HEK293 (cell line): ENCODE measurements around the gene DNAJB6.

Source experiments
- CTCF ChIA-PET: fragments of 350-600 bp; formaldehyde crosslinking; extraction: SDS; loops from one replicate; lab custom pipeline; 2021; ENCODE audit warnings: antibody characterized with exemption; lab: Yijun Ruan, JAX
- POLR2A ChIA-PET: fragments of 300-600 bp; formaldehyde crosslinking; extraction: SDS; loops from one replicate; lab custom pipeline; 2020; ENCODE audit warnings: antibody characterized with exemption, inconsistent platforms; lab: Yijun Ruan, JAX
- H3K27ac ChIP-seq: fragments of 200-500 bp; sonication (Bioruptor generic); 2 replicates; pipeline ENCODE4 v1.5.1; 2014; ENCODE audit warnings: low read depth, low read length, control low read depth, inconsistent platforms; ENCODE audit errors: extremely low read depth
- H3K36me3 ChIP-seq, 2 experiments: fragments of 200-500 bp in 1 of 2; sonication (Bioruptor generic) in 1 of 2; 1 replicate in 1 of 2; 2 replicates in 1 of 2; pipeline ENCODE4 v1.5.1; 2014 to 2017; ENCODE audit warnings: inconsistent platforms in 2 of 2, low read length in 2 of 2; ENCODE audit not compliant: control insufficient read depth in 2 of 2, insufficient read depth in 1 of 2
- H3K4me1 ChIP-seq: fragments of 200-500 bp; sonication (Bioruptor generic); 2 replicates; pipeline ENCODE4 v1.5.1; 2014; ENCODE audit warnings: mild to moderate bottlenecking, low read length, inconsistent platforms; ENCODE audit not compliant: control insufficient read depth, insufficient read depth
- H3K4me3 ChIP-seq: 2 replicates; pipeline ENCODE4 v1.5.1; 2011; ENCODE audit warnings: low read depth, mild to moderate bottlenecking, control low read depth, low read length, moderate library complexity
- H3K9me3 ChIP-seq: fragments of 200-500 bp; sonication (Bioruptor generic); 2 replicates; pipeline ENCODE4 v1.5.1; 2014; ENCODE audit warnings: low read depth, low read length, inconsistent platforms; ENCODE audit not compliant: control insufficient read depth, insufficient read depth
- HOXD13 ChIP-seq: sonication (generic); formaldehyde crosslinking; IDR thresholded peaks from 2 replicates; pipeline ENCODE4 v1.8.0; 2022; ENCODE audit warnings: missing genetic modification reagents, borderline replicate concordance
- KLF16 ChIP-seq: fragments of 450-650 bp; formaldehyde crosslinking; IDR thresholded peaks from 2 replicates; pipeline ENCODE4 v1.5.1; 2017; ENCODE audit warnings: missing biosample characterization, missing genetic modification characterization
- MEIS1 ChIP-seq: sonication (generic); formaldehyde crosslinking; IDR thresholded peaks from 2 replicates; pipeline ENCODE4 v1.8.1; 2022; ENCODE audit warnings: missing genetic modification reagents, mild to moderate bottlenecking, borderline replicate concordance
- SCRT2 ChIP-seq: fragments of 450-650 bp; formaldehyde crosslinking; IDR thresholded peaks from 2 replicates; pipeline ENCODE4 v1.5.1; 2016; ENCODE audit warnings: missing biosample characterization, missing genetic modification characterization
- SP2 ChIP-seq: fragments of 450-650 bp; formaldehyde crosslinking; IDR thresholded peaks from 2 replicates; pipeline ENCODE4 v1.5.1; 2016; ENCODE audit warnings: missing biosample characterization, missing genetic modification characterization
- ZBTB7A ChIP-seq: fragments of 450-650 bp; formaldehyde crosslinking; IDR thresholded peaks from 2 replicates; pipeline ENCODE4 v1.5.1; 2016; ENCODE audit warnings: low read depth, missing biosample characterization, missing genetic modification characterization
- ZFP3 ChIP-seq: fragments of 450-650 bp; formaldehyde crosslinking; IDR thresholded peaks from 2 replicates; pipeline ENCODE4 v1.5.1; 2016; ENCODE audit warnings: low read depth, missing biosample characterization, missing genetic modification characterization
- ZNF23 ChIP-seq: fragments of 450-650 bp; formaldehyde crosslinking; IDR thresholded peaks from 2 replicates; pipeline ENCODE4 v1.5.1; 2016; ENCODE audit warnings: missing biosample characterization, missing genetic modification characterization, borderline replicate concordance
- ZNF292 ChIP-seq: fragments of 450-650 bp; formaldehyde crosslinking; IDR thresholded peaks from 2 replicates; pipeline ENCODE4 v1.5.1; 2016; ENCODE audit warnings: low read depth, missing biosample characterization, missing genetic modification characterization, borderline replicate concordance
- ZNF311 ChIP-seq: fragments of 450-650 bp; formaldehyde crosslinking; IDR thresholded peaks from 2 replicates; pipeline ENCODE4 v1.5.1; 2017; ENCODE audit warnings: missing biosample characterization, missing genetic modification characterization, borderline replicate concordance
- ZNF37A ChIP-seq: fragments of 450-650 bp; IDR thresholded peaks from 2 replicates; pipeline ENCODE4 v1.5.1; 2018; ENCODE audit warnings: missing biosample characterization, missing genetic modification characterization
- ZNF404 ChIP-seq: fragments of 450-650 bp; formaldehyde crosslinking; IDR thresholded peaks from 2 replicates; pipeline ENCODE4 v1.5.1; 2017; ENCODE audit warnings: missing biosample characterization, missing genetic modification characterization
- ZNF433 ChIP-seq: fragments of 450-650 bp; formaldehyde crosslinking; IDR thresholded peaks from 2 replicates; pipeline ENCODE4 v1.5.1; 2016; ENCODE audit warnings: missing biosample characterization, missing genetic modification characterization, low read depth
- ZNF544 ChIP-seq: fragments of 450-650 bp; formaldehyde crosslinking; IDR thresholded peaks from 2 replicates; pipeline ENCODE4 v1.5.0; 2017; ENCODE audit warnings: missing biosample characterization, missing genetic modification characterization
- ZNF571 ChIP-seq: fragments of 450-650 bp; formaldehyde crosslinking; IDR thresholded peaks from 2 replicates; pipeline ENCODE4 v1.5.0; 2017; ENCODE audit warnings: missing biosample characterization, missing genetic modification characterization
- ZNF596 ChIP-seq: fragments of 450-650 bp; IDR thresholded peaks from 2 replicates; pipeline ENCODE4 v1.5.0; 2018; ENCODE audit warnings: missing biosample characterization, mild to moderate bottlenecking, missing genetic modification characterization, moderate library complexity
- ZNF707 ChIP-seq: fragments of 450-650 bp; formaldehyde crosslinking; IDR thresholded peaks from 2 replicates; pipeline ENCODE4 v1.5.1; 2016; ENCODE audit warnings: missing biosample characterization, missing genetic modification characterization
- ZSCAN16 ChIP-seq: fragments of 450-650 bp; formaldehyde crosslinking; IDR thresholded peaks from 2 replicates; pipeline ENCODE4 v1.5.1; 2016; ENCODE audit warnings: missing biosample characterization, missing genetic modification characterization
- TF ChIP-seq, protein P1 (sequence below): fragments of 450-650 bp; formaldehyde crosslinking; IDR thresholded peaks from 2 replicates; pipeline ENCODE4 v1.5.1; 2017; ENCODE audit warnings: missing biosample characterization, missing genetic modification characterization
- TF ChIP-seq, protein P2 (sequence below): fragments of 450-650 bp; formaldehyde crosslinking; IDR thresholded peaks from 2 replicates; pipeline ENCODE4 v1.5.1; 2016; ENCODE audit warnings: missing biosample characterization, missing genetic modification characterization

The DNAJB6 gene

DNA sequence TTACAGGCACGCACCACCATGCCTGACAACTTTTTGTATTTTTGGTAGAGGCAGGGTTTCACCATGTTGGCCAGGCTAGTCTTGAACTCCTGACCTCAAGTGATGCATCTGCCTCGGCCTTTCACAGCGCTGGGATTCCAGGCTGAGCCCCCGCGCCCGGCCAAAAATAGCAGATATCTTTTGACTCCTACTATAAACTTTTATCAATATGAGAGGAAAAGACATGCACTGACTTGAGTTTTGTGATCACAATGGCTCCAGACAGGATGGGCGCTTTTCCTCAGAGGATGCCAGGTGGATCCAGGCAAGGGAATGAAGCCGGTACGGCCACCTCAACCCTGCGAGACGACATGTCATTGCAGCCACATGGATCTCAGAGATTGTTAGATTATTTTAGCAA lies 123.9 kb downstream of the DNAJB6 start (continued):
- TF ChIP-seq, protein P1, sequence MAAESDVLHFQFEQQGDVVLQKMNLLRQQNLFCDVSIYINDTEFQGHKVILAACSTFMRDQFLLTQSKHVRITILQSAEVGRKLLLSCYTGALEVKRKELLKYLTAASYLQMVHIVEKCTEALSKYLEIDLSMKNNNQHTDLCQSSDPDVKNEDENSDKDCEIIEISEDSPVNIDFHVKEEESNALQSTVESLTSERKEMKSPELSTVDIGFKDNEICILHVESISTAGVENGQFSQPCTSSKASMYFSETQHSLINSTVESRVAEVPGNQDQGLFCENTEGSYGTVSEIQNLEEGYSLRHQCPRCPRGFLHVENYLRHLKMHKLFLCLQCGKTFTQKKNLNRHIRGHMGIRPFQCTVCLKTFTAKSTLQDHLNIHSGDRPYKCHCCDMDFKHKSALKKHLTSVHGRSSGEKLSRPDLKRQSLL (tag by site-specific recombination) = no peak
- TF ChIP-seq HOXD13 (CRISPR knock-in tag) (no peak), SP2 (no peak), ZNF292 (no peak), ZNF707 (tag by site-specific recombination) (no peak), SCRT2 (tag by site-specific recombination) (no peak)
- TF ChIP-seq, protein P2, sequence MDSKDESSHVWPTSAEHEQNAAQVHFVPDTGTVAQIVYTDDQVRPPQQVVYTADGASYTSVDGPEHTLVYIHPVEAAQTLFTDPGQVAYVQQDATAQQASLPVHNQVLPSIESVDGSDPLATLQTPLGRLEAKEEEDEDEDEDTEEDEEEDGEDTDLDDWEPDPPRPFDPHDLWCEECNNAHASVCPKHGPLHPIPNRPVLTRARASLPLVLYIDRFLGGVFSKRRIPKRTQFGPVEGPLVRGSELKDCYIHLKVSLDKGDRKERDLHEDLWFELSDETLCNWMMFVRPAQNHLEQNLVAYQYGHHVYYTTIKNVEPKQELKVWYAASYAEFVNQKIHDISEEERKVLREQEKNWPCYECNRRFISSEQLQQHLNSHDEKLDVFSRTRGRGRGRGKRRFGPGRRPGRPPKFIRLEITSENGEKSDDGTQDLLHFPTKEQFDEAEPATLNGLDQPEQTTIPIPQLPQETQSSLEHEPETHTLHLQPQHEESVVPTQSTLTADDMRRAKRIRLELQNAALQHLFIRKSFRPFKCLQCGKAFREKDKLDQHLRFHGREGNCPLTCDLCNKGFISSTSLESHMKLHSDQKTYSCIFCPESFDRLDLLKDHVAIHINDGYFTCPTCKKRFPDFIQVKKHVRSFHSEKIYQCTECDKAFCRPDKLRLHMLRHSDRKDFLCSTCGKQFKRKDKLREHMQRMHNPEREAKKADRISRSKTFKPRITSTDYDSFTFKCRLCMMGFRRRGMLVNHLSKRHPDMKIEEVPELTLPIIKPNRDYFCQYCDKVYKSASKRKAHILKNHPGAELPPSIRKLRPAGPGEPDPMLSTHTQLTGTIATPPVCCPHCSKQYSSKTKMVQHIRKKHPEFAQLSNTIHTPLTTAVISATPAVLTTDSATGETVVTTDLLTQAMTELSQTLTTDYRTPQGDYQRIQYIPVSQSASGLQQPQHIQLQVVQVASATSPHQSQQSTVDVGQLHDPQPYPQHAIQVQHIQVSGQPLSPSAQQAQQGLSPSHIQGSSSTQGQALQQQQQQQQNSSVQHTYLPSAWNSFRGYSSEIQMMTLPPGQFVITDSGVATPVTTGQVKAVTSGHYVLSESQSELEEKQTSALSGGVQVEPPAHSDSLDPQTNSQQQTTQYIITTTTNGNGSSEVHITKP (tag by site-specific recombination) = no peak

DNA sequence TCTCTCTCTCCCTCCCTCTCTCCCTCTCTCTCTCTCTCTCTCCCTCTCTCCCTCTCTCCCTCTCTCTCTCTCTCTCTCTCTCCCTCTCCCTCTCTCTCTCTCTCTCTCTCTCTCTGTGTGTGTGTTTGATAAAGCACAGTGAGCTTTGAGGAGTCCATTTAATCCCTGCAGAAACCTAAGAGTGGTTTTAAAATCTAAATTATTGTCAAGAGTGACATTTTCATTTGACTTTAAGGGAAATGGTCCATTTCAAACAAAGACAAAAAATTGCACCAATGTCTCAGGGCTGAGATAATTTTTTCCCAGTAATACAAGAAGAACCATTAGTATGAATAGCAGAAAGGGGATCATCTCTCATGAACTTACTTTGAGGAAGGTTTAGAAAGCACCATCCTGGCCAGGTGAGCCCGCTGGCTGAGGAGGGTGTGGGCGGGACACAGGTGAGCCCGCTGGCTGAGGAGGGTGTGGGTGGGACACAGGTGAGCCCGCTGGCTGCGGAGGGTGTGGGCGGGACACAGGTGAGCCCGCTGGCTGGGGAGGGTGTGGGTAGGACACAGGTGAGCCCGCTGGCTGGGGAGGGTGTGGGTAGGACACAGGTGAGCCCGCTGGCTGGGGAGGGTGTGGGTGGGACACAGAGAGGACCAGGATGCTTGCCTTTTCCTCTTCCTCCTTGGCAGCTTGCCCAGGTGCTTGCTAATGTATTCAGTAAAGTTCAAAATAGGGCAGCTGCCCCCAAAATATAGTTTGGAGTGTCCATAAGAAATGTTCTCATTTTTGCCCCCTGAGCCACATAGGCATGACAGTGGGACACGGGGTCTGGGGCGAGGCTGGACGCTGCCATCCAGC lies 125.0 kb downstream of the DNAJB6 start:
- ChIA-PET CTCF (no interaction called here), POLR2A (no interaction called here)
- no peaks in the 10 kb centered on the region for H3K4me1 ChIP-seq
- H3K36me3 ChIP-seq = no peaks in the 10 kb centered on the region
- no peak overlapping the region for H3K4me3 ChIP-seq
- no peak overlapping the region for H3K27ac ChIP-seq
- H3K9me3 ChIP-seq = no peaks in the 10 kb centered on the region
- TF ChIP-seq MEIS1 (CRISPR knock-in tag) (no peak), SP2 (no peak), ZNF596 (tag by site-specific recombination) (peak; percentile 79), KLF16 (no peak)

- H3K27ac ChIP-seq = no peak overlapping the region
- CTCF ChIA-PET = no interaction called here
- H3K4me1 ChIP-seq = no peaks in the 10 kb centered on the region
- POLR2A ChIA-PET = no interaction called here
- H3K9me3 ChIP-seq = no peaks in the 10 kb centered on the region
- no peaks in the 10 kb centered on the region for H3K36me3 ChIP-seq
- TF ChIP-seq ZBTB7A (tag by site-specific recombination) (no peak), ZNF311 (tag by site-specific recombination) (no peak), ZNF23 (no peak)
- H3K4me3 ChIP-seq = no peak overlapping the region
These were observed 125.6 kb downstream of the DNAJB6 start for GRCh38 chr7:157462419-157462771.

- ChIA-PET CTCF (no interaction called here), POLR2A (no interaction called here)
- H3K4me3 ChIP-seq = no peak overlapping the region
- H3K36me3 ChIP-seq = no peaks in the 10 kb centered on the region
- no peak overlapping the region for H3K27ac ChIP-seq
- H3K4me1 ChIP-seq = no peaks in the 10 kb centered on the region
- H3K9me3 ChIP-seq = no peaks in the 10 kb centered on the region
- TF ChIP-seq ZNF571 (tag by site-specific recombination) (no peak), ZNF404 (tag by site-specific recombination) (no peak), ZFP3 (tag by site-specific recombination) (no peak), ZNF433 (tag by site-specific recombination) (no peak), ZNF544 (no peak), ZSCAN16 (no peak), ZNF37A (tag by site-specific recombination) (no peak), ZNF311 (tag by site-specific recombination) (no peak)
These were observed 126.0 kb downstream of the DNAJB6 start for GRCh38 chr7:157462840-157463239.
